Fibroblast of the aortic adventitia (primary cell): ENCODE measurements around the gene ASIC1. TPM values are rescaled to one million over a fixed set of nuclear protein-coding genes. Genes with fewer than 3 reads are reported as not detected.
A peak's percentile ranks its signal among the peaks of the same experiment; 100 is the strongest.
"Not testable (repeated sequence)": the region's sequence is repeated elsewhere in the genome, so short reads cannot be mapped to it uniquely, and the experiment has no call there.

Experiments used
- DNase-seq: peaks from one replicate; pipeline ENCODE4 v3.0.0-alpha.2; 2010; ENCODE audit warnings: low read depth
- H3K4me3 ChIP-seq: 2 replicates; pipeline ENCODE4 v1.5.1; 2011; ENCODE audit warnings: low read depth, mild to moderate bottlenecking, control low read depth, low read length, moderate library complexity
- total RNA-seq: library from RNA; depleted of rRNA; stranded (reverse); fragments of >200 nt; gene quantifications from 2 replicates; pipeline ENCODE4 v1.2.3, GENCODE V29; 2012; ENCODE audit warnings: low replicate concordance
- TF ChIP-seq, protein P1 (sequence below): IDR thresholded peaks from 2 replicates; pipeline ENCODE4 v1.5.1; 2011; ENCODE audit warnings: mild to moderate bottlenecking, low read length, control low read depth, inconsistent platforms; ENCODE audit not compliant: insufficient read depth

ASIC1 gene
- total RNA-seq, 1 donor = 4.9 TPM

DNA sequence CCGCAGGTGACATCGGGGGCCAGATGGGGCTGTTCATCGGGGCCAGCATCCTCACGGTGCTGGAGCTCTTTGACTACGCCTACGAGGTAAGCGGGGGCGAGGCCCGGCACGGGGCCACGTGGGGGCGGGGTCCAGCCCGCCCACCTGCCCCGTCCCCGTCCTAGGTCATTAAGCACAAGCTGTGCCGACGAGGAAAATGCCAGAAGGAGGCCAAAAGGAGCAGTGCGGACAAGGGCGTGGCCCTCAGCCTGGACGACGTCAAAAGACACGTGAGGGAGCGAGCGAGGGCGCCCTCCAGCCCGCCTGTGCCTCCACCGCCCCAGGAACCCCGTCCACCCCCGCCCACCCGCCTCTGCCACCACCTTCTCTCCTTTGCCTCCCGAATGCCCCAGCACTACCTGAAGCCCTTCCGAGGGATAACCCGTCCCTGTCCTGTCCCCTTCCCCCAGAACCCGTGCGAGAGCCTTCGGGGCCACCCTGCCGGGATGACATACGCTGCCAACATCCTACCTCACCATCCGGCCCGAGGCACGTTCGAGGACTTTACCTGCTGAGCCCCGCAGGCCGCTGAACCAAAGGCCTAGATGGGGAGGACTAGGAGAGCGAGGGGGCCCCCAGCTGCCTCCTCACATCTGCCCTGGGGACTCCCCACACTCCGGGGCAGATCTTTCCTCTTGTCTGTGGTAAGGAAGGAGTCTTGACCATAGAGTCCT, 23.9 kb downstream of the ASIC1 start:
- TF ChIP-seq, protein P1, sequence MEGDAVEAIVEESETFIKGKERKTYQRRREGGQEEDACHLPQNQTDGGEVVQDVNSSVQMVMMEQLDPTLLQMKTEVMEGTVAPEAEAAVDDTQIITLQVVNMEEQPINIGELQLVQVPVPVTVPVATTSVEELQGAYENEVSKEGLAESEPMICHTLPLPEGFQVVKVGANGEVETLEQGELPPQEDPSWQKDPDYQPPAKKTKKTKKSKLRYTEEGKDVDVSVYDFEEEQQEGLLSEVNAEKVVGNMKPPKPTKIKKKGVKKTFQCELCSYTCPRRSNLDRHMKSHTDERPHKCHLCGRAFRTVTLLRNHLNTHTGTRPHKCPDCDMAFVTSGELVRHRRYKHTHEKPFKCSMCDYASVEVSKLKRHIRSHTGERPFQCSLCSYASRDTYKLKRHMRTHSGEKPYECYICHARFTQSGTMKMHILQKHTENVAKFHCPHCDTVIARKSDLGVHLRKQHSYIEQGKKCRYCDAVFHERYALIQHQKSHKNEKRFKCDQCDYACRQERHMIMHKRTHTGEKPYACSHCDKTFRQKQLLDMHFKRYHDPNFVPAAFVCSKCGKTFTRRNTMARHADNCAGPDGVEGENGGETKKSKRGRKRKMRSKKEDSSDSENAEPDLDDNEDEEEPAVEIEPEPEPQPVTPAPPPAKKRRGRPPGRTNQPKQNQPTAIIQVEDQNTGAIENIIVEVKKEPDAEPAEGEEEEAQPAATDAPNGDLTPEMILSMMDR = no peak
- no peak overlapping the region for H3K4me3 ChIP-seq
- no peak for DNase-seq

DNA sequence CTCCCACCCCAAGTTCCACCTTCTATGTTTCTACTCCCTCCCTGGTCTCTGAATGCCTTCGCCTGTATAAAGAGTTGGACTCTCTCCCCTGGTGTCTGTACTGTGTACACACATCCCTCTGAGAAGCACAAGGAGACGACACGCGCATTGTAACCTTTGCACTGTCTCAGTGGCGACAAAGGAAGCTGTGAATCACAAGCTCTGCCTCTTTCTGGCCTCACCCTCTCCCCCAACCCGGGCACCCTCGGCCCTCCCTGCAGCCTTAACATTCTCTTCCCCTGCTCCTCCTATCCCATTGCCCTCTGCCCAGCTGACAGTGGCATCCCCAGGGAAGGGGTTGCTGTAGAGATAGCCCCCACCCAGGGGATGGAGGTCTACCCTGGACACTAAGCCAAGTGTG, 25.2 kb downstream of the ASIC1 start:
- H3K4me3 ChIP-seq = no peak overlapping the region
- TF ChIP-seq, protein P1 = no peak
- no peak for DNase-seq

DNA sequence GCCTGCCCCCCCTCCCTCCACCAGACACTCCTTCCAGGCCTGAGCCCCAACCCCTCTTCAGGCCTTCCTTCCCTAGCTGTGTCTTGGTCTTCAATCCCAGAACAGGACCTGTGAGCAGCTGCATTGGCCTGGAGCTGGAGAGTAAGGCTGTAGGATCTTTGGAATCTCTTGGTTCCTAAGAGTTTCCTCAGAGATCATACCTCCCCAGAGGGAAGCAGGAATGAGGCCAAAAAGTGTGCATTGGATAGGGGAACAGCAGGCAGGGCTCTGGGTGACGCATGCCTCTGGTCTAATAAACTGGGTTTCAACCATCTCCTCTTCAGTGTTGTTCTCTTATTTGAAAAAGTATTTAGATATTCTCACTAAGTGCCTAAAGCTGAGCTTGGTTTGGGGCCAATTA, 25.9 kb downstream of the ASIC1 start:
- DNase-seq = peak; percentile 47
- TF ChIP-seq, protein P1 = no peak
- H3K4me3 ChIP-seq = no peak overlapping the region

DNA sequence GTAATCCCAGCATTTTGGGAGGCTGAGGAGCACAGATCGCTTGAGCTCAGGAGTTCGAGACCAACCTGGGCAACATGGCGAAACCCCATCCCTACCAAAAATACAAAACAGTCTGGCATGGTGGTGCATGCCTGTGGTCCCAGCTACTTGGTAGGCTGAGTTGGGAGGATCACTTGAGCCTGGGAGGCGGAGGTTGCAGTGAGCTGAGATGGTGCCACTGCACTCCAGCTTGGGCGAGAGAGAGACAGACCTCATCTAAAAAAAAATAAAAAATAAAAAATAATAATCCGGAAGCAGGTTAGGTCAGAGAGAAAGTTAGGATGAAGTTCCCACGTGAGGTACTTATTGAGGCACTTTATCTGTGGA, 27.0 kb downstream of the ASIC1 start:
- not testable (repeated sequence) for DNase-seq
- H3K4me3 ChIP-seq = peak overlapping the region; percentile 75

DNA sequence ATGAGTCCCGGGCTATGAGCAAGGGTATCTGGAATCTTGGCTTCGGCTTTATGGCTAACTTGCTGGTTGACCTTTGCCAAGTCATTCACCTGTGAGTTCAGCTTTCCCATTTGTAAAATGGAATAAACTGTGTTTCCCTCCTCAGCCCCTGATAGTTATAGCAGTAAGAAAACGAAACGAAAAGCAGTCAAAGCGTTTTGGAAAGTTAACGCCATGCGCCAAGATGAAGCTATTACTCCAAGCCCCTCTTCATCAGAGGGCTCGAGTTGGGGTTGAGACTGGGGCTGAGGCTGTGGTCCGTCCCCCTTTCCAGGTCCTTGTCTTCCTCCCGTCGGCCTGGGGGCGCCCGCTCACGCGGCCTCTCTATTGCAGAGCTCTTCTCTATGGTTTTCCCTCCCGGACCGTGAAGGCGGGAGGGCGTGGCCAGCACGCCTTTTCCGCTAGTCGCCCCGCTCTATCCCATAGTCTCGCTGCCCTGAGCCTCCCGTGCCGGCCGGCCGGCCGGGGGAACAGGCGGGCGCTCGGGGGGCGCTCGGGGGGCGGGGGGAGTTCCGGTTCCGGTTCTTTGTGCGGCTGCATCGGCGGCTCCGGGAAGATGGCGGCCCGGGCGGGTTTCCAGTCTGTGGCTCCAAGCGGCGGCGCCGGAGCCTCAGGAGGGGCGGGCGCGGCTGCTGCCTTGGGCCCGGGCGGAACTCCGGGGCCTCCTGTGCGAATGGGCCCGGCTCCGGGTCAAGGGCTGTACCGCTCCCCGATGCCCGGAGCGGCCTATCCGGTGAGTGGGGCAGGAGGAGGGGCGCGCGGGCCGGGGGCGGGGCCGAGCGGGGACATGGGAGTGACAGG, 27.6 kb downstream of the ASIC1 start, which contains the start of gene SMARCD1:
Gene SMARCD1, plus strand, starts transcription at position 568 of the 840 bp plus-strand sequence. Its CDS starts 28 bp downstream, at position 596.
- TF ChIP-seq, protein P1 = peak; percentile 38
- DNase-seq = peak; percentile 91
- peak within 1 kb of the TSS; percentile 75 for H3K4me3 ChIP-seq

DNA sequence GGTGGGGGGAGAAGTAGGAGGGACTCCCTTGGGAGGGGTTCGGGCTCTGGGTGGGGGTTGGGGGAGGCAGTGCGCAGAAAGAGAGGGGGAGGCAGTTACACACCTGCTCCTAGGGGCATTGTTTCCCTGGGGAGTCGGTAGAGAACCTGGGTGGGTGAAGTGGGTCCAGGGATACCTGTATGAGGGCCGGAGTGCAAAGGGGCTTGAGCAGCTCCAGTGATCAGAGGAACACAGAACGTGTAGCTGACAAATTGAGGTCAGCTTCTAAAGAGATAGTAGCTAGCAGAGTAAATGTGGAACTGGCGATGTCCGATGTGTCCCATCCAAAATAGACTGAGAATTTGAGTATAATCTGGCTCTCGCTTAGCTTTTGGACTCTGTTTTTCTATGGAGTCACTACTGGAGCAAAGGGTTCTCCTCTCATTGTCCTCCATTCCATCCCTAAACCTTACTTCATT, 28.2 kb downstream of the ASIC1 start:
- TF ChIP-seq, protein P1 = no peak
- DNase-seq = peak; percentile 19
- H3K4me3 ChIP-seq = peak overlapping the region; percentile 75

DNA sequence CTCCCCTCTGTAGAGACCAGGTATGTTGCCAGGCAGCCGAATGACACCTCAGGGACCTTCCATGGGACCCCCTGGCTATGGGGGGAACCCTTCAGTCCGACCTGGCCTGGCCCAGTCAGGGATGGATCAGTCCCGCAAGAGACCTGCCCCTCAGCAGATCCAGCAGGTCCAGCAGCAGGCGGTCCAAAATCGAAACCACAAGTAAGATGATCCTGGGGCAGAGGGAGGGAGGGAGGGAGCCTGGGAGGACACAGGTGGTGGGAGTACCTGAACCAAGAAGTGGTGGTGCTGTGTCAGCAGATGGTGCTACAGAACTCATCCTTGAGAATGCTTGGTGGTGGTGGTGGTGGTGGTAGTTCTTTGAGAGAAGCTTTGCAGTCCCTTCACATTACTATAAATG, 28.8 kb downstream of the ASIC1 start:
- TF ChIP-seq, protein P1 = no peak
- DNase-seq = no peak
- H3K4me3 ChIP-seq = peak overlapping the region; percentile 75
